Activated CD8-positive, alpha-beta memory T cell treated with anti-CD3 and anti-CD28 coated beads for 24 hours (primary cell): Measurements from ENCODE around the gene EPB41L1.

ENCODE experiments used
- DNase-seq: peaks from one replicate; pipeline ENCODE4 v3.0.0-alpha.2; 2020

The EPB41L1 gene

DNA sequence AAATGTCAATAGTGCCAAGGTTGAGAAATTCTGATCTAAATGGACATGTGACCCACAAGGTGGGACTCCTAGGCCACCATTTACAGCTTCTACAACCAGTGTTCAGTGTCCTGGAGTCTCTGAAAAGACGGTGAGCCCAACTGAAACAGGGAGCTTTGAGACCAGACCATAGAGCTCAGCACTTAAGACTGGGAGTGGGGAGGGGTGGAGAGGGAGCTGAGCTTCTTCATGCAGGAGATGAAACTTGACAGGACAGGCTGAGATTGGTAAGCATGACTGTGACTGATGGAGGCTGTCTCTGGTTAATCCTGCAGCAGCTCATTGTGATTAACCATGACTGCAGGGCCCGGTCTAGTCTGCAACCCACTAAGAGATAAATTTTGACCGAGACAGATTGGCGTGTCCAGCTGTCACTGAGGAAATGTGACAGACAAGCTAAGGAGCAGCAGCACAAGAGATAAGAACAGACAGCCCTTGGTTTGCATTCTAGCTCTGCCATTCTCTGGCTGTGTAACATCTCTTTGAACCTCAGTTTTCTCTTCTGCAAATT, 80.3 kb downstream of the EPB41L1 start:
- no peak for DNase-seq

DNA sequence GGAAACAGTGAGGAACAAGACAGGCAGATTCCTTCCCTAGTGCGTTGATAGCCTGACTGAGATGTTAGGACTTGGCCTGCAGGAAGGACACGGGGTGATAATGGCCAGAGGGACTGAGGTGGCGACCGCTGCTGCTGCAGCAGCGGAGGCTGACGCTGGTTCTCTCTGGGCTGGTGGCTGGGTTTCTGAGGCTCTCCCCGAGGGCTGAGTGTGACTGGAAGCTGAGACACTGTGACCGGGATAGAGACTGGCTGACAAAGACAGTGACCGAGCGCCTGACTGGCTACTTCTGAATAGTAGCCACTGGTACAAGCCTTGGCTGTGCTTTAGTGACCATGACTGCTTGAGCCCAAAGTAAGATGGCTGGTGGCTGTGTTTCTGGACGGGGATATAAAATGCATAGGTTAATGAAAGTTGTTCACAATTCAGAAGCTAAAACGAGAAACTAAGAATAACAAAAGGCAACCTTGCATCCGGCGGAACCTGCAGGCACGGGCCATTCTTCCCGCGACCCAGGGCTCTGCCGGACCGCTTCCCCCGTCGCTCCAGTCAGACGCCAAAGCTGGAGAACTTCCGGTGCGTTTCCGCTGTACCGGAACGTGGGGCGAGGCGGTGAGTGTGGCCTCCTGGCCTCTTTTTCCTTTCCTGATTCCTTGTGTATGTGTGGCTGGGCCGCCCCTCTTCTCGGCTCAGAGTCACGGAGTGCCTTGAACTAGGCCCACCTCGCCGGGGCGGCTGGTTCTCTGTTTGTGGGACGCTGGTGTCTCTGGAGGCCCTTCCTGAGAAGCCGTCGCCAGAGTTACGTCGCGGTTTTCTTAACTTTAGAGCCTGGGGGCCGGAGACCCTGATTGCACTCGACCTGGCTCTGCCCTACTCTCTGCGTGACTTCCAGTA, 81.6 kb downstream of the EPB41L1 start, which contains the start of gene AAR2:
Gene AAR2, plus strand, starts transcription at position 587 of the 894 bp plus-strand sequence. CDS start 3,391 bp downstream, outside the sequence.
- DNase-seq = peak; percentile 91

DNA sequence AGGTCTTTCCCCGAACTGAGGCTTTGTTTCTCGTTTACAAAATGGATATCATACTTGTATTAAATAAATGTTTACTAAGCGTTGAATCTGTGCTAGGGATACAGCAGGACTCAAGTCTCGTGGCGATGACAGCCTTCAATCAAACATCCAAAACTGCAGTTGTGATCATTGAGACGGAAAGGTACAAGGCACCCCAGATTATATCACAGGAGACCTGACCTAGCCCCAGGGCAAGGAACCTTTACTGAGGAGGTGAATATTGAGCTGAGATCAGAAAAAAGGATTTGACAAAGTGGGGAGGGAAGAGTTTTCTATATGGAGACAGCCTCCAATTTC, 82.2 kb downstream of the EPB41L1 start:
- DNase-seq = no peak

DNA sequence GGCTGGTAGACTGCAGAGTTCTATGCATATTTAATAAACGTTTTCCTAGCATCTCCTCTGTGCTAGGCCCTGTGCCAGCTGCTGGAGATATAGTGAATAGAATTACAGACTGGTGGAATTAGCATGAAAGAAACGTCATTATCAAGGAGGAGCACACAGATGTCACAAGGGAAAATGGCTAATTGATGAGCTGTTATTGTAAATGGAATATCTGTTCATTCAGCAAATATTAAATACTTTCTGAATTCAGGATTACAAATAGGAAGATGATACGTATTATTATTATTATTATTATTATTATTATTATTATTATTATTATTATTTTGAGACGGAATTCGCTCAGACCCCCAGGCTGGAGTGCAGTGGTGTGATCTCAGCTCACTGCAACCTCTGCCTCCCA, 82.9 kb downstream of the EPB41L1 start:
- no peak for DNase-seq

DNA sequence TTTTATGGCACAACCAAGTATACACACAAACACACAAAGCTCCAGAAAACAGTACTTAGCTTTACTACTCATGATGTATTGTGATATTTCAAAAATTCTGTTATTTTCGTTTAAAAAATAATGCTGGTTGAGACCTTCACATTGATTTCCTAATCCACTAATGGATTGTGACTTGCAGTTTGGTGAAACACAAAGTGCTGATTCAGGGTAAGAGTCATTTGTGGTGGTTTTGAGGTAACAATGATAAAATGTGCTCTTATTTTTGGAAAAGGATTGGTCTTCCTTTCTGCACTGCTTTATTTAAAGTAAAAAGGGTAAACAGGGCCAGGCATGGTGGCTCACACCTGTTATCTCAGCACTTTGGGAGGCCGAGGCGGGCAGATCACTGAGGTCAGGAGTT, 83.6 kb downstream of the EPB41L1 start:
- no peak for DNase-seq

DNA sequence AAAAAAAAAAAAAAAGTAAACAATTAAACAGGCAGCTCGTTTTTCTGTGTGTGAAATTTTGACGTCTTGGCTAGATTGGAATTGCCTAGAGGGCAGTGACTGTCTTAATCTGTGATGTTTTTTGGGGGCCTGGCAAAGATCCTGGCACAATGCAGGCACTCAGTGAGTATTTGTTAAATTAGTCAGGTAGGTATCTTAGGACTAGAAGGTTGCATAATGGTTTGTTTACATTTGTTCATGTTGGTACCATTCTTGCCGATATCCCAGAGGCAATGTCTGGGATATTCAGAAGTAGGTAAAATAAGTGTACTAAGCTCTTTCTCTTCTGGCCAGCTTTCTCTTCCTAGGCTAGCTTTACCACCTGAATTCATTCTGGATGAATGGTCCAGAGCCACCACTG, 84.2 kb downstream of the EPB41L1 start:
- DNase-seq = no peak

DNA sequence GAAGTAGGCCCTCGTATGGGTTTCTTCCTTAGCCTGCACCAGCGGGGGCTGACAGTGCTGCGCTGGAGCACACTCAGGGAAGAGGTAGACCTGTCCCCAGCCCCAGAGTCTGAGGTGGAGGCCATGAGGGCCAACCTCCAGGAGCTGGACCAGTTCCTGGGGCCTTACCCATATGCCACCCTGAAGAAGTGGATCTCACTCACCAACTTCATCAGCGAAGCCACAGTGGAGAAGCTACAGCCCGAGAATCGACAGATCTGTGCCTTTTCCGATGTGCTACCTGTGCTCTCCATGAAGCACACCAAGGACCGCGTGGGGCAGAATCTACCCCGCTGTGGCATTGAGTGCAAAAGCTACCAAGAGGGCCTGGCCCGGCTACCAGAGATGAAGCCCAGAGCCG, 85.5 kb downstream of the EPB41L1 start:
- no peak for DNase-seq

DNA sequence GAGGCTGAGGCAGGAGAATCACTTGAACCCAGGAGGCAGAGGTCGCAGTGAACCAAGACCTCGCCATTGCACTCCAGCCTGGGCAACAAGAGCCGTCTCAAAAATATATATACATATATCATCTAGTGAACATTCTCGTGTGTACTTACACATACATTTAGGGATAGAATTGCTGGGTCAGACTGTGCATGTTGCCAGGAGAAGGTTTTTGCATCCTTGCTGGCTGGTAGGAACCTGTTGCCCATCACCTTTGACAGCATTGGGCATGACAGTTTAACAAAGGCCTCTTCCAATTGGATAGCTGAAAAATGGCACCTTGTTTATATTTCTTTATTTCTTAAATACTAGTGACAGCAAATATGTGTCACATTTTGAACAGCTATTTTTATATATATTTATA, 87.1 kb downstream of the EPB41L1 start:
- no peak for DNase-seq

DNA sequence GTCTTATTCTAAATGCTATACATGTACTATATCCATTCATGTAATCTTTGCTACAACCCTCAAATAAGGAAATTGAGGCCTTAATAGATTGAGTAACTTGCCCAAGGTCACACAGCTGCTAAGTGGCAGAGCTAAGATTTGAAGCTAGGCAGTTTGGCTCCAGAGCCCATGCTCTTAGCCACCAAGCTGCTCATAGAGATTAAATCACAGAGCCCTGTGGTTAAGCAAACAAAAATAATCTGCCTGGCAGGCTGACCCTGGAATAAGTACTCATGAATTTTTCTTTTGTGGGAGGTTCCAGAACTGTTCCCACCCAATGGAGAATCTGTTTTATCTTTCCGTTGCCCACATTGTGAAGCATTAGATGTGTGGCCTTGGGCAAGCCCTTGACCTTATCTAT, 89.2 kb downstream of the EPB41L1 start:
- DNase-seq = no peak

DNA sequence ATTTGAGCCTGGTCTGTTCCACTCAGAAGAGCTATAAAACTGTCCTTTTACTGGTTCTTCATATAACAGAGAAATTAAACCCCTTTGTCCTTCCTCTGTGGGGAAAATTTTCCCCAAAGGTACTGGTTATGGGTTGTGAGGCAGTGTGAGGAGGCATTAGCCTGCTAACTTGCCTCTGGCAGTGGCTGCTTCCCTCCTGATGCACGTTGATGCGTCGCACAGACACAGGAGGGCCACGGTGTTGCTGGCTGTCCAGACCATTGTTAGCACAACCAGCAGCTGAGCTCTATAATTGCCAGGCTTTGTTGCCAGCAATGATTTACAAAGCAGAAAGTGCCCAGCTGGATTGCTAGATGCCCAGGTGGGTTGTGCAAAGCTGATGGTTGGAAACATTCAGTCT, 91.9 kb downstream of the EPB41L1 start:
- no peak for DNase-seq

DNA sequence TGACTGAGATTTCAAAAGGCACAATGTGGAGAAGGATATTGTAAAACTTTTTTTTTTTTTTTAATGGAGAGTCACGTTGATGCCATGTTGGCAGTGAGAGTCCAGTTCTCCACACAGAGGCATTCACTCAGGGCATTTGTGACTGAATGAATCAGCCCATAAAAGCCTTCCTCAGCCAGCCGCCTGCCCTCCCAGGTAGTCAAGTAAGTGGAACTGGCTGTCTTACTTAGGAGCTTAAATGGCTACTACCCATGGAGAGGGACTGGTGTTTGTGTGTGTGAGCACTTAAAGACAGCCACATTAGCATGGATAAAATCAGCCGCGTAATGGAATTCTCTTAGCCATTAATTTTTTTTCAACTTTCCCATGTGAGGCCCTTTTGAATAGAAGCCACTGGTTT, 94.3 kb downstream of the EPB41L1 start:
- DNase-seq = no peak

DNA sequence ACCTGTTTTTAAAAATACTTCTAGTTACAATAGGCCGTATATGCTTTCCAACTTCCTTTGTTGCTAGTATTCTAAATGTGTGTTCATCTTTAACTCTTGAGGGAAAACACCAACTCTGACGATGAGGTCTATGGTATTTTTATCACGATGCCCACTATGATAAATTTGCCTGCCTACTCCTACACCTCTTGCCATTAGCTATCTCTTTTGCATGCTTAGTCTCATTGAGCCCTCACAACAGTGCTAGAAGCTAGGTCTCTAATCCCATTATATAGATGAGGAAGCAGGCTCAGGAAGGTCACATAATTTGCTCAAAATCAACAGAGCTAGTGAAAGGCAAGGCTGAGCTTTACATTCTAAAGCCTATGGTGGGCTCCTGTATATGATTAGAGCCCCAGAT, 94.9 kb downstream of the EPB41L1 start:
- no peak for DNase-seq

DNA sequence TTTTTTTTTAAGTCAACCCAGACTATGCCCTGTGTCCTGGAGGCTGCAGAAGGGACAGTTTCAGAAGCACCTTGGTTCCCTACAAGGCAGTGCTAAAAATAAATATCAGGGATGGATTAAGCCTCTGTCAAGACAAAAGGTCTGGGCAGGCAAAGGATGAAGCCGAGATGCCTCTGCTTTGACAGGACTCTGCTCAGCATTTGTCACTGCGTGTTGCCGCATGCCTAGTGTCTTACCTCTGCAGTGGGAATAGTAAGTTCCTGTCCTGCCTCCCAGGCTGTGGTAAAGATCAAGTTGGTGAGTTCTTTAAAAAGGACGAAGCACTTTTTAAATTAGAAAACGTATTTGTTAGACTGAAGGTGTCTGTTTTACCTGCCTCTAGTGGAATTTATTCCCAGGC, 96.9 kb downstream of the EPB41L1 start:
- DNase-seq = no peak

DNA sequence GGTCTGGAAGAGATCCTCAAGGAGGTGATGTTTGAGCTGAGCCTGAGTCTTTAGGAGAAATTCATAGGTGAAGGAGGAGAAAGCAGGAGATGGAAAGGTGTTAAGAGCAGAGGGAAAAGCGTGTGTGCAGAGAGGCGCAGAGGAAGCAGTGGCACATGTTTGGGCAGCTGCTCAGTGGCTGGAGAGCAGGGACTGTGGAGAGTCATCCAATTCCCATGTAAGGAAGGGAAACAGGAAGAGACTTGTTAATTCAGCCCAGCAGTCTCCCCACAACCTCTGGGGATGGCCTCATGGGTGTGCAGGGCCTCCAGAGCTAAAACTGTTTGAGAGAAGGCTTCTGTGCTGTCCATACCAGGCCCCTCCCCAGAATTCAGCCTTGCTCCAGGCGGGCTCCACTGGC, 98.0 kb downstream of the EPB41L1 start:
- no peak for DNase-seq

DNA sequence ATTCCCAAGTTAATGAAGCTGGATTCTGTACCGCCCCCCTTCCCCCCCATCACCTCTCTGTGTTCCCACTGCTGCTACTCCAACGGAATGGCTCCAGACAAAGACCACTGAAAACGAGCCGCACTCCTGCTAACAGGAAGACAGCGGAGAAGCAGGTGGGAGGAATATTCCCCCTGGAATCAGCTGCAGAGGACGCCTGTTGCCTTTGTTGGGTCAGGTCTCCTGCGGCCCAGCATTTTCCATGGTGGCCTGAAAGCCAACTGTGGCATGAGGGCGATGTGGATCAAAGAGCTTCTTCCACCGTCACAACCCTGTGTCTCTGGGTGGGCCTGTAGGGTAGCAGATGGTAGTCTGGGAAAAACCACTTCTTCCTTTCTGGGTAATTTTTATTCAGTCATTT, 98.5 kb downstream of the EPB41L1 start:
- no peak for DNase-seq

DNA sequence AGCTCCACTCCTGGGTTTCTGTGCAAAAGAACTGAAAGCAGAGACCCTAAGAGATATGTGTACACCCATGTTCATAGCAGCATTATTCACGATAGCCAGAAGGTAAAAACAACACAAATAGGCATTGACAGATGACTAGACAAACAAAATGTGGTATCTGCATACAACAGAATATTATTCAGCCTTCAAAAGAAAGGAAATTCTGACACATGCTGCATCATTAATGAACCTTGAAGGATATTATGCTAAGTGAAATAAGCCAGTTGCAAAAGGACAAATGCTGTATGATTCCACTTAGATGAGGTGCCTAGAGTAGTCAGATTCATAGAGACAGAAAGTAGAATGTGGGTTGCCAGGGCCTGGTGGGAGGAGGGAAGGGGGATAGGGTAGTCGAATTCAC, 99.5 kb downstream of the EPB41L1 start:
- no peak for DNase-seq

DNA sequence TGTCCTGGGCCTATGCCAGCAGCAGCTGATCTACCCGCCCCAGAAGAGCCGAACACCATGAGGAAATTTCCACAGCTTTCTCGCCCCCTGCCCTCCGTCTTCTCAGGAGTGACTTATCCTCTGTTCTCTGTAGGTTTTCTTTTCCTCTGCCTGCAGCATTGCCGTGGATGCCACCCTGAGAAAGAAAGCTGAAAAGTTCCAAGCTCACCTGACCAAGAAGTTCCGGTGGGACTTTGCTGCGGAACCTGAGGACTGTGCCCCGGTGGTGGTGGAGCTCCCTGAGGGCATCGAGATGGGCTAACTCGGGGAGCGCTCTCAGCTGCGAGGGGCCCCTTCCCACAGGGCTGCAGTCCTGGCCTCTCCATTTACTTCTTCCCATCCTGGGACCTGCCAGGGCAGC, 100.9 kb downstream of the EPB41L1 start:
- no peak for DNase-seq

DNA sequence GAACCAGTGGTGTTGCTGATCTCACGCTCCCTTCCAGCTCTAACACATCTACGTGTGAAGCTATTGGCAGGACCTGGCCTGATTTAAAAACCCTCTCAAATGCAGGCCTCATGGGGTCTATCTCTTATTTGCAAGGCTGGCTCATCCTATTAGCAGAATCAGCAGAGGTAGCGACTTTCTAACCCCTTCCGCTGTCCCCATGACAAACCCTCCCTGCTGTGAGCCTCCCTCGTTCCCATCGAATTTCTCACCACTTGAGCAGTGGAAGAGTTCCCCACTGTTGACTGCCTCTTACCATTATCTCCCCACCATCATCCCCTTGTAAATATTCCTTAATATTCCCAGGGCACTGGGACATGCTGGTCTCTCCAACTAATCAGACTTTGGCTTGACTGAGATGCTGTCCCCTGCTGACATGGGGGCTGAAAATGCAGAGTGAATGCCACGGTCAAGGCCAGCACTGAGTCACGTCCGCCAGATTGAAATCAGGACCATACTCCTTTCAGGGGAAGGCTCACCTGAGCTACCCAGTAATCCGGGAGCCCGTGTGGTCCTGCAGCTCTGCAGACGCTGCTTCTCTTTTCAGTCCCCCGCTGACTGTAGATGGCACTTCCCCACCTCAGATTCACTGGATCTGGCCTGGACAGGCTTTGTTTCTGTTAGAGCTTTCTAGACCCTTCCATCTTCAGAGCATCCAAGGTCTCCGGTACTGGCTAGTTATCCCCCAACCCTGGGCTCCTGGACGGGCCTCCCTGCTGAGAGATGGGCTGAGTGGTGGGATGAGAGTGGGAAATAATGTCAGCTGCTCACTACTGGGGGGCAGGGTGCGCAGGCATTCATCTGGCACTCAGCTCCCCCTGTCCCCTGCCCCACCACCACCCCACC, 104.9 kb downstream of the EPB41L1 start:
- DNase-seq = no peak

DNA sequence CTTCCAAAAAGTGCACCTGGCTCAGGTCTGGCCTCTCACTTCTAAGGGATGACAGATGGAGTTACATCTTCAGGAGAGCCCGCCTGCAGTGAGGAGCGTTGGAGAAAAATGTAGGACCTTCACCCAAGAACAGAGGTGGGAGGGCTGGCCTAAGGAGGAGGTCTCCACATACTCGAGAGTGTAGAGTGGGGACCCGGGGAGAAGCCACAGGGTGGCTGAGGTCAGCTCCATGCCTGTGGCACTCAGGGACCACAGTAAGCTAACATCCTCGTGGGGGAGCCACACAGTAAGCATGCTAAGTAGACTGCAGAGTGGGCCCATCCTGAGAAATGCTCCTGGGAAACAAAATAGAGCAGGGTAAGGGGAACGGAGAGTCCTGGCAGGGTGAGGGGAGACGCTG, 105.8 kb downstream of the EPB41L1 start:
- no peak for DNase-seq

DNA sequence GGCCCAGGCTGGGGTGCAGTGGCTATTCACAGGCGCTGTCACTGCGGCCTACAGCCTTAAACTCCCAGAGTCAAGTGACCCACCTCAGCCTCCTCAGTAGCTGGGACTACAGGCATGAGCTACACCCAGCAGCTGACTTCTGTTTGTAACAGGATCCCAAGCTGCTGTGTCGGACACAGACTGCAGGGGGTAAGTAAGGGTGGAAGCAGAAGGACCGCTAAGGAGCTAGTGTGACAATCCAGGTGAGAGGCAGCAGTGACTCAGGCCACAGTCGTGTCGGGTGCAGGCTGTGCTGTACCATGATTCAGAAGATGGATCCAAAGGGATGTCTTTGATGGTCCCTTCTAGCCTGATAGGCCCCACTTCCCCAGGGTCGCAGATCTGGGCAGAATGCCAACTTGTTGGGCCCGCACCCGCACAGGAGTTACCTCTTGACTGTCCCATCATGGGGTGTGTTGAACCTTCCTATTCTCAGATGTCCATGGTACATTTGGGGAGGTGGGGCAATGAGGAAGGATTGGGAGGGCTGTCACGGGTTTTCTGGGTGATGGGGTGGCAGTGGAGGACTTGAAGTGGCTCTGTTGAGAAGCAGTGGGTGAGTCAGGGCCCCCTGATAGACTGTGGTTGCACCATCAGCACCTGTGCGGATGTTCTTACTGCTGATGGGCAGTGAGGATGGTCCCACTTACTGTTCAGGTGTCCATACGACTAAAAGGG, 107.0 kb downstream of the EPB41L1 start:
- DNase-seq = no peak

DNA sequence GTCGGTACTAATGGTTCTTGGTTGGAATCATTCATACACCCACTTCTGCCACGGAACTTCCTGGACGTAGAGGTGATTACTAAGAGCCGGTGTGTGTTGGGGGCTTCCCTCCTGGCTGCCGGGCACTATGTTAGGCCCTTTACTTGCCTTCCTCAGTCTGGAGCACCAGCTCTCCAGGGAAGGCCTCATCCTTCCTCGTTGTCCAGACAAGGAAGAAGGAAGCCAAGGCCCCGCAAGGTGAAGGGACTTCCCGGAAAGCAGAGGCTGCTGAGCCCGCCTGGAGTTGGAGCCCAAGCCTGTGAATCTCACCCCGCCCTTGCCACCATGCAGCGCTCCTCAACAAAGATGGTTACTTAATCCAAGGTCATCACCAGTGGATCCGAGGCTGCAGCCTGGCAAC, 107.9 kb downstream of the EPB41L1 start:
- DNase-seq = no peak

DNA sequence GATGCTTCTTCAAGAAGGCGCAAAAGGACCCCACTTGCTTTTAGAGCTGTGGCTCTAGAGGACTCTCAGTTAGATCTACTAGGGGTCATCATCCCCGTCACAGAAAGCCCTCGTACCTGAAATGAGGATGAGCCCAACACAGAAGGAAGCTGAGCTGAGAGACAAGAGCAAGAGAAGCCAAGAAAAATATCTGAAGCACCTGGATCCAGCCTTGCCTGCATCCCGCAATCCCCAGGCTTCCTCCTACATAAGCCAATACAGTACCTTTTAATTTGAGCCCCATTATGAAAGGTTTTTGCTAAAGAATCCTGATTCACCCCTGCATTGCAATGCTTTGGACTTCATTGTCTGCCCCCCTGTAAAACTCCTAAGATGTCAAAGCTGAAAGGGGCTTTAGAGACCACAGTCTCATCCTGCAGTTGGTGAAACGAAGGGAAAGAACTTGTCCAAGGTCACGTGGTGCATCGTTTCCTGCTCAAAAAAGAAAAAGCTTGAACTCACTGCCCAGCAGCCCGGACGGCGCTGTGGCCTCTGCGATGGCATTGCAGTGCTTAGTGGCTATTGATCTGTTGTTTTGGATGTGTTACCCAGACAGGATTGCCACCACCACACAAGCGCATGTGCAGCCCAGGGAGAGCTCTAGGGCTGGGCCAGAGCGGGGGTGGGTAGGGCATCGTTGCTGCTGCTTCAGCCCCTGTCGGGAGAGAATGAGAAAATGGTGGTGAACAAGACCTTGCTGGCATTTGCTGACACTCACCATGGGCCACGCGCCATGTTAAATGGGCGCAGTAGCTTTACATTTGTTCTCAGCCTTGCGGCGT, 110.1 kb downstream of the EPB41L1 start:
- no peak for DNase-seq
